Measurements from ENCODE around the gene TTC31. TPM values are rescaled to one million over a fixed set of nuclear protein-coding genes. Genes with fewer than 3 reads are reported as not detected.
A peak's percentile ranks its signal among the peaks of the same experiment; 100 is the strongest.
"Not testable (repeated sequence)": the region's sequence is repeated elsewhere in the genome, so short reads cannot be mapped to it uniquely, and the experiment has no call there.

Gene TTC31
- total RNA-seq, 2 experiments from 2014 or later, result 20.6 to 26.1 TPM

GRCh38 chr2:74458132-74458937, 24.5 kb upstream of the TTC31 start, which contains the start of gene WBP1:
Gene WBP1, plus strand, starts transcription at chr2:74458438. Its CDS starts 165 bp downstream, at chr2:74458603.
- Histone ChIP-seq H3K4me1 (ENCODE audit: insufficient read depth, low read length) (peaks cover 44% of the 10 kb centered on the region), H3K9me3 (ENCODE audit: control insufficient read depth in 1 of 2, insufficient read depth in 1 of 2, low read length in 2 of 2) (no peaks in the 10 kb centered on the region), H3K4me3 (ENCODE audit: low read length) (peak within 1 kb of the TSS; percentile 96), H3K36me3 (ENCODE audit: insufficient read depth, low read length) (peaks cover 25% of the 10 kb centered on the region), H3K27ac (ENCODE audit: low read depth in 1 of 2, low read length in 2 of 2) (peak within 1 kb of the TSS; percentile 100), H3K27me3 (ENCODE audit: control insufficient read depth in 1 of 2, insufficient read depth in 2 of 2, low read length in 2 of 2) (no peaks in the 10 kb centered on the region)
- Mint-ChIP-seq H3K27me3 (no peaks in the 10 kb centered on the region), H3K4me1 (ENCODE audit: low read depth) (peaks cover 64% of the 10 kb centered on the region), H3K4me3 (peak within 1 kb of the TSS; percentile 95), H3K9me3 (no peaks in the 10 kb centered on the region), H3K27ac (peak within 1 kb of the TSS; percentile 98), H3K36me3 (ENCODE audit: low read depth) (peaks cover 39% of the 10 kb centered on the region)
- ATAC-seq (ENCODE audit: poor library complexity) (peak; percentile 80), DNase-seq (peak; percentile 96 to 100 (median 98))
- ChIA-PET POLR2A (interaction anchor here (0.5 to 6.5 kb wide), 33 partner anchors 12 to 1225 kb away, joined by 3 to 225 read pairs (median 5); partner anchors contain the start of genes AUP1, C2orf81, CCDC142 and CCT7), CTCF (interaction anchor here (0.6 to 6.2 kb wide), 6 partner anchors 10 to 74 kb away, joined by 3 to 61 read pairs (median 4); partner anchors contain the start of genes CCDC142, MRPL53 and TTC31)
- TF ChIP-seq CTCF (IDR thresholded peaks at IDR 0.05), result no peak
- intact Hi-C loops (cut with DNase I, micrococcal nuclease), result loop anchor here (1.0 to 10.0 kb wide), 3 partner anchors 14 to 1224 kb away; partner anchors contain the start of genes CCT7 (in 2 of the 2), PRADC1 (in 2 of the 2), MRPL53 (in 1 of the 2) and TTC31 (in 1 of the 2)

- Mint-ChIP-seq H3K27ac (peak overlapping the region; percentile 98), H3K36me3 (ENCODE audit: low read depth) (peaks cover 40% of the 10 kb centered on the region), H3K4me1 (ENCODE audit: low read depth) (peaks cover 65% of the 10 kb centered on the region), H3K9me3 (no peaks in the 10 kb centered on the region), H3K27me3 (no peaks in the 10 kb centered on the region), H3K4me3 (peak overlapping the region; percentile 95)
- peaks cover 25% of the 10 kb centered on the region for H3K36me3 ChIP-seq (ENCODE audit: insufficient read depth, low read length)
- CTCF ChIA-PET, result interaction anchor here (0.6 to 6.2 kb wide), 4 partner anchors 10 to 73 kb away, joined by 3 to 61 read pairs (median 8); partner anchors contain the start of genes CCDC142, MRPL53 and TTC31
- no peak for TF ChIP-seq CTCF (IDR thresholded peaks at IDR 0.05)
- peak overlapping the region; percentile 96 for H3K4me3 ChIP-seq (ENCODE audit: low read length)
- no peak for ATAC-seq (ENCODE audit: poor library complexity)
- H3K27me3 ChIP-seq (ENCODE audit: control insufficient read depth in 1 of 2, insufficient read depth in 2 of 2, low read length in 2 of 2), result no peaks in the 10 kb centered on the region
- POLR2A ChIA-PET, result interaction anchor here (0.6 to 6.5 kb wide), 24 partner anchors 12 to 721 kb away, joined by 3 to 225 read pairs (median 6); partner anchors contain the start of genes AUP1, C2orf81, CCDC142 and HTRA2
- H3K4me1 ChIP-seq (ENCODE audit: insufficient read depth, low read length), result peaks cover 46% of the 10 kb centered on the region
- DNase-seq, result peak in 1 of 14 experiments; percentile 43
- H3K9me3 ChIP-seq (ENCODE audit: control insufficient read depth in 1 of 2, insufficient read depth in 1 of 2, low read length in 2 of 2), result no peaks in the 10 kb centered on the region
- intact Hi-C loops (cut with DNase I, micrococcal nuclease), result loop anchor here (1.0 to 10.0 kb wide), 3 partner anchors 13 to 1224 kb away; partner anchors contain the start of genes CCT7 (in 2 of the 2), PRADC1 (in 2 of the 2), MRPL53 (in 1 of the 2) and TTC31 (in 1 of the 2)
- H3K27ac ChIP-seq (ENCODE audit: low read depth in 1 of 2, low read length in 2 of 2), result peak overlapping the region; percentile 82 to 100
Measured at GRCh38 chr2:74458938-74459363, 23.9 kb upstream of the TTC31 start.

- DNase-seq, result peak in 1 of 14 experiments; percentile 23
- Mint-ChIP-seq H3K4me3 (peak overlapping the region; percentile 95), H3K27ac (peak overlapping the region; percentile 98), H3K4me1 (ENCODE audit: low read depth) (peaks cover 66% of the 10 kb centered on the region), H3K36me3 (ENCODE audit: low read depth) (peaks cover 40% of the 10 kb centered on the region)
- H3K9me3 ChIP-seq (ENCODE audit: control insufficient read depth in 1 of 2, insufficient read depth in 1 of 2, low read length in 2 of 2); H3K27me3 ChIP-seq (ENCODE audit: control insufficient read depth in 1 of 2, insufficient read depth in 2 of 2, low read length in 2 of 2); H3K4me3 ChIP-seq (ENCODE audit: low read length); H3K9me3 Mint-ChIP-seq; ATAC-seq (ENCODE audit: poor library complexity); H3K27me3 Mint-ChIP-seq: not testable (repeated sequence)
- Histone ChIP-seq H3K36me3 (ENCODE audit: insufficient read depth, low read length) (peaks cover 25% of the 10 kb centered on the region), H3K4me1 (ENCODE audit: insufficient read depth, low read length) (peaks cover 48% of the 10 kb centered on the region), H3K27ac (ENCODE audit: low read depth in 1 of 2, low read length in 2 of 2) (peak overlapping the region in 1 of 2 donors; percentile 4)
- intact Hi-C loops (cut with DNase I, micrococcal nuclease), result loop anchor here (10.0 kb wide), 1 partner anchor 1225 kb away; the partner anchor contains the start of genes CCT7 (in 2 of the 2) and PRADC1 (in 2 of the 2)
- ChIA-PET POLR2A (interaction anchor here (1.7 to 6.5 kb wide), 6 partner anchors 11 to 115 kb away, joined by 5 to 225 read pairs (median 24); partner anchors contain the start of genes C2orf81, CCDC142, MRPL53 and PCGF1), CTCF (interaction anchor here (6.2 kb wide), 1 partner anchor 22 kb away, joined by 61 read pairs; the partner anchor contains the start of genes CCDC142 and TTC31)
Measured at GRCh38 chr2:74459503-74460118, 23.3 kb upstream of the TTC31 start.

- H3K9me3 ChIP-seq (ENCODE audit: control insufficient read depth in 1 of 2, insufficient read depth in 1 of 2, low read length in 2 of 2); H3K4me3 ChIP-seq (ENCODE audit: low read length); H3K27me3 Mint-ChIP-seq; CTCF ChIA-PET; intact Hi-C loops (cut with DNase I, micrococcal nuclease); H3K27ac ChIP-seq (ENCODE audit: low read depth in 1 of 2, low read length in 2 of 2); ATAC-seq (ENCODE audit: poor library complexity); DNase-seq; H3K9me3 Mint-ChIP-seq; H3K27me3 ChIP-seq (ENCODE audit: control insufficient read depth in 1 of 2, insufficient read depth in 2 of 2, low read length in 2 of 2): not testable (repeated sequence)
- peaks cover 47% of the 10 kb centered on the region for H3K4me1 ChIP-seq (ENCODE audit: insufficient read depth, low read length)
- POLR2A ChIA-PET, result interaction anchor here (0.6 to 6.5 kb wide), 2 partner anchors 10 to 72 kb away, joined by 3 to 225 read pairs; partner anchors contain the start of gene MRPL53
- peaks cover 25% of the 10 kb centered on the region for H3K36me3 ChIP-seq (ENCODE audit: insufficient read depth, low read length)
- H3K4me1 Mint-ChIP-seq (ENCODE audit: low read depth), result peaks cover 60% of the 10 kb centered on the region
- H3K4me3 Mint-ChIP-seq, result peak overlapping the region; percentile 30
- peaks cover 35% of the 10 kb centered on the region for H3K36me3 Mint-ChIP-seq (ENCODE audit: low read depth)
- peak overlapping the region; percentile 98 for H3K27ac Mint-ChIP-seq
Measured at GRCh38 chr2:74460187-74460586, 22.7 kb upstream of the TTC31 start.
